NCI-H146 (cell line): Measurements from ENCODE around the gene TMEM200A.

Experiments used
- DNase-seq: peaks from one replicate; lab custom pipeline; 2025; lab: John Stamatoyannopoulos, UW

Gene TMEM200A

DNA sequence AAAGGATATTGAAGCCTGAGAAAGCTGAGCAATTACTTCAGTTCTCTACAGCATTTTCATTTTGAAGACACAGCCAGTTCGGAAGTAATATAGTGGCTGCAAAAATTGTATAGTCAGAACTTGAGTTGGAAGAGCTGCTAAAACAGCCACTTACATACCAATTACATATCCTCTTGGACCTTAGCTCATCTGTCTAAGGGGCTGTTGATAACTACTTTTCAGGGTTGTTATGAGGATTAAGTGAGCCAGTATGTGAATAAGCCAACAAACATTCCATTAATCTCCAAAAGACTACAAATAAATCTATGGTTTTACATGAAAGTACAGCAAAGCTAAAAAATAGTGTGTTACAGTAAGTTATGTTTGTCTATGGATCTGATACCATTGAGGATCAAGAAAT is 59.7 kb downstream of the TMEM200A start:
- no peak for DNase-seq

DNA sequence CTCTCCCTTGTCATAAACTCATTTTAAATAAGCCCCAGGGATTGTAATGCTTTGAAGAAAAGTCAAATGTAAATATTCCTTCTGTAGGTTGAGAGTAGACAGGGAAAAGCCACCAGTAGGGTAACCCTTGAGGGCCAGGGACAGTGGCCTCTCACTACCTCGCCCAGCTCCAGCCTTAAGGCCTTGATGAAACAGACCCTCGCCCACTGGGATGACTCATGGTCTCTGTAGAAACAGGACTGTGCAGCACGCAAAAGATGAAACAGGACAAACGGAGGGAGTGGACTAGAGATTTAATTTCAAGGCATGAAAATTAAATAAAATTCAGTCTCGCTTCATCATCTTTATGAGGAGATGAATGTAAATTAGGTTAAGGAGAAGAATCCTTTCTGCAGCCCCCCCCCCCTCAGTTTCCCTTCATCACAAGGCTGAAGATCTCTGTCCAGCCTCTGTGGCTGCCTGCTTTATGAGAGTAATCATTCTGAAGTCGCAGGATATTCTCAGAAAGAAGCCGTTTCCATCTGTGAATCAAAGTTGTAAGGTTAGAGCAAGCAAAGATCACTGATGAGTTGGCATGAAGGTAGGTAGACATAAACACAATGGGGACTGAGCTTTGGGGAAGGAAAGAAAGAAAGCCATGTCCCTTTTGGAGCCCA is 60.4 kb downstream of the TMEM200A start:
- DNase-seq, result no peak

DNA sequence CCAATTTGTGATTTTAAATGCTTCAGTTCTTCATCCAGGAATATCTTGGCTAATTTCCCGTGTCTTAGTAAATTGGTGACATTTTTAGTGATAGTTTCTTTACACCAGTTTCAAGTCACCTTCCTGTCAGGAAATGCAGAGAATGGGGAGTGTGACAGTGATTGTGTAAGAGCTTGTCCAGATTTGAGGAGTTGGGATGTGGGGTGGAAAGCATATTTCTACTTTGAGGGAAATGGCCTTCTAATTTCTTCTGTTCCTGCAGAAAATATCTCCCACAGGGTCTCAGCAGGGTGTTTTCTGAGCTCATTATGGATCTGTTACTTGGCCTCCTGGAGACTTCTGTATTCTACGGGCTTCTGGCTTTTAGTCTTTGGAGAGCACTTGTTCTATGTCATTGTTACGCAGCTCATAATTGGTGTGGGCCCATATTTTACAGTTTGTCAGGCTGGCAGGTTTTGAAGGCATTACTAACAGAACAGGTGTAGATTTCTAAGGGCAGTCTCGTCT is 65.6 kb downstream of the TMEM200A start:
- DNase-seq, result no peak

DNA sequence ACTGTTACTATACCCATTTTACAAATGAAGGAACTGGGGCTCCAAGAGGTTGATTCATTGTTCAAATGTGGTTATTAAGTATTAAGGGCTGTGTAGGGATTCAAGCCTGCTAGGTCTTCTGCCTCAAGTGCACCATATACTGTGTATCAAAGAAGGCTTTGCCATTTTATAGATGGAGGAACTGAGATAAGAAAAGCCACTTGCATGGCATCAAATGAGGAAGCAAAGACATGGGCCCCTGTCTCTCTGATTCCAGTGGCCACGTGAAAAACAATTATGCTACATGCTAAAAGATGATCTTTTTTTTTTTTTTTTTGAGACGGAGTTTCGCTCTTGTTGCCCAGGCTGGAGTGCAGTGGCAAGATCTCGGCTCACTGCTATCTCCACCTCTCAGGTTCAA is 67.0 kb downstream of the TMEM200A start:
- no peak for DNase-seq

DNA sequence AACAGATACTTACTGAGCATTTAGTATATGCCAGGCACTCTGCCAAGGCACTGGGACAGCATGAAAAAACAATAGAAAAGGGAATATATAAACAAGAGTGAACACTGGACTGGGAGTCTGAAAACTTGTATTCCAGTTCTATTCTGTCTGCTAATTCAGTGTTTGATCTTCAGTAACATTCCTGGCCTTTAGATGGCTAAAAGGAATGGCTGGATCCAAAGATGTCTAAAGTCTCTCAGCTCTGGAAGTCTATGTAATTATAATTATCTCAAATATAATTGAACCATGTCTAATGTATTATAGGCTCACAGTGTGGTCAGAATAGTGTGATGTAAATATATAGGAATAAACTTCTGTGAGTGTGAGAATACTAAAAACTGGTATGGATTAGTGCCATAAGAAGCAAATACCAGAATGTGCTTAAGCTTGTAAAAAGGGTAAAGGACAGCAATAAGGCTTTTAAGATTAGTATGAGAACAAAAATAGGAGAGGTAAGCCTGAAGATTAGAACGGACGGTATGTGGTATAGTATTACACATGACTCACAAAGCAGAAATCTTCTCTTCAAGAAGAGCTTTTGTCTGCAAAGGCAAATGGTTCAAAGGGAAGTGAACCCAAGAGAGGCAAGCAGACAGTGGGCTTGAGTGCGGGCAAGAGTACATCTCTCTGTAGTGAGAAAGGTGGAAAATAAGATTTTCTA is 68.5 kb downstream of the TMEM200A start:
- no peak for DNase-seq

DNA sequence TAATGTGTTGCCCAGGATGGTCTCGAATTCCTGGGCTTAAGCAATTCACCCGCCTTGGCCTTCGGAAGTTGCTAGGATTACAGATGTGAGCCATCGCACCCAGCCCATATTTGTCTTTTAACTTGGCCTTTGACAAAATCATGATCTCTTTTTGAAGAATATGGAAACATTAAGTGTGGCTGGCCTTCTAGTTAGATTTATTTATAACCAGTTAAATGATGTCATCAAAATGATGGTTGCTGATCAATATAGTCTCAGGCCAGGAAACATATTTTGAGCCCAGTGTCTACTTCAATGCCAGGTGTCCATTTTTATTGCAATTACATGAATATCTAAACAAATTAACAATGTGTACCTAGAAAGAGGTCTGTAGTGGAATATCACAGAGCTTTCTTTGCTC is 69.4 kb downstream of the TMEM200A start:
- DNase-seq, result no peak

DNA sequence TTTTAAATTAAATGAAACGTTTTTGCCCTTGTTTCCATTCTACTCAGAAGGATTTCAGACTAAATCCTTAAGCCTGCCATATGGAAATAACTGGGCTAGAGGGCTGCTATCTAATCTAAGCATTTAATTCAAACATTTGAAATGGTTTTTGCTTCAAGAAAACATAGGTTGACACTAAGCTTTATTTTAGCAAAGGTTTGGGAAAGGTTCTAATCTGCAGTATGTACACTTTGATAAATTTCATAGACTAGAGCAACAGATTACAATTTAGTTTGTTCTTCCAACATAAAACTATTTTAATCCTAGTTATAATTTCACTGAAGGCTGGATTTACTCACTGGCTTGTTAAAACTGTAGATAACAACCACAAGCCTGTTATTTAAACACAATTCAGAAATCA is 72.1 kb downstream of the TMEM200A start:
- no peak for DNase-seq

DNA sequence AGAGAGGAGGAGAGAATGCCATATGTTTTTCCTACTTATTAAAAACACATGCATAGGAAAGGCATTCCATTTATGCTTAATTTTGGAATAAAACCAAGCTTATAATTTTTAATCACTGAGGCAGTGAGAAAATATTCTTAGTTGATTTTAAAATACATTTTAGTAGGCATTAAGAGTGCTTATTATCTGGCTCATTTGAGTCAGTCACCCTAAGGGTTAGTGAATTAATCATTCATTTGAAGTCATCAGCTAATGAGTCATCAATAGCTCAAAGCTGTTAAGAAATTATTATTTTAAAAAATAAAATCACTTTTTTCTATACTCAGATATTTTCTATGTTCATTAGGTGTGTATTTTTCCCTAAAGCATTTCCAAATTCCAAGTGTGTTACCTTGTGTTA is 81.6 kb downstream of the TMEM200A start:
- no peak for DNase-seq

DNA sequence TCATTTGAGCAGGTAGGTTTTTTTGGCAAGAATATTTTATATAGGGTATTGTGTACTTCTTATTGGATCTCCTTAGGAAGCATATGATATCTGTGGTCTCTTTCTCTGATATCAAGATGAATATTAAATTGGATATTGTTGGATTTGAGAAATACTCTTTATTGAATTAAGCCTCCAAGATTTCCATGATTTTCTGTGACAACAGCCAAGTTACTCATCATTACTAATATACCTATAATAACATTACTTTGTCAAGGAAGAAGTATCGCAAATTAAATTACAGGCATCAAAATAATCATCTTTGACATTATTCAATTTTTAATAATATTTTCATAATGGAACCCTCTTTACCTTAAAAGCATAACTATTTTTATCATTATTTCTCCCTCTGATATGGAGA is 86.5 kb downstream of the TMEM200A start:
- DNase-seq, result no peak

DNA sequence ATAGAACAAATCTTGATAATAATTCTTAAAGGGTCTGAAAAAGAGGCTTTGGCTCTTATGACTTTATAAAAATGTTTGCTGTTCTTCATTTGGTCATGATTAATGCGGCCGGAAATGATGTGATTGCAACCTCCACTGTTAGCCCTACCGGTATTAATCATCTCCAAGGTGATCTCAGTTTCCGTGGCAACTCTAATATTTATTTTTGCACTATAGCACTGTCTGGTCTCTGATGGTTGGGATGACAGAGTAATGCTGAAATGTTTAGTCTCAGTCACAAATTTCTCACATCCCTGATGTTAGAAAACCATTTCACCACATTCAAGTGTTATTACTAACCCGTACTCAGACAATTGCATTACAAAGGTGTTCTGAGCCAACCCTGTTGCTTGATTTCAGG is 87.4 kb downstream of the TMEM200A start:
- DNase-seq, result no peak

DNA sequence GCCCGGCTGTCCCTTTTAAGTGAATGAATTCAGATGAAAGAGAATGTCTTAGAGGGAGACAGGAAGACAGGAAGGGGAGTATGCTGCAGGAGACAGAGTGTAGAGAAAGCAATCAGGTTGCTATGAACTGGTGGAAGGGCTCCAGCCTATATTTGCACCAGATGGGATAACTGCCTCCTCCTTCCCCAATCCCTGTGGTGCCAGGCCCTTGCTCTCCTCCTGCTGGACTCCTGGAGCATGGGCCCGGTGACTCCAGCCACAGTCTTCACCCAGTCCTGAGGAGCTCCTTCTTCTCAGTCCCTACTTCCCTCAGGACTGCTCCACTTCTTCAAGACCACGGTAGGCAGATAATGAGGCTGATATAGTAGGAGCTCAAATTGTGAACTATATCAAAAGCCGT is 91.8 kb downstream of the TMEM200A start:
- no peak for DNase-seq

DNA sequence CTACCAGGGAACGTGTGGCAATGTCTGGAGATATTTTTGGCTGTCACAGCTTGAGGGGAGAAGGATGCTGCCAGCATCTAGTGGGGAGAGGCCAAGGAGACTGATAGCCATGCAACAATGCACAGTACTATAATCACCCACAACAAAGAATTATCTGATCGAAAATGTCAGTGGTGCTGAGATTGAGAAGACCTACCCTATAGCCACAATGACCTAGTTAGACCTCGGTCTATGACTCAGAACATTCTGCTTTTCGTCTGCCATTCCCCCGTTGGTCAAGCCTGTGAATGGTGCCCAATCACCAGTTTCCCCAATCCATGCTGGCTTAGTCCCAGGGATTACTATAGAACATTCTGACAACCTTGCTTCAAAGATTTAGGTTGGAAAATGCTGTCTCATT is 93.5 kb downstream of the TMEM200A start:
- no peak for DNase-seq

DNA sequence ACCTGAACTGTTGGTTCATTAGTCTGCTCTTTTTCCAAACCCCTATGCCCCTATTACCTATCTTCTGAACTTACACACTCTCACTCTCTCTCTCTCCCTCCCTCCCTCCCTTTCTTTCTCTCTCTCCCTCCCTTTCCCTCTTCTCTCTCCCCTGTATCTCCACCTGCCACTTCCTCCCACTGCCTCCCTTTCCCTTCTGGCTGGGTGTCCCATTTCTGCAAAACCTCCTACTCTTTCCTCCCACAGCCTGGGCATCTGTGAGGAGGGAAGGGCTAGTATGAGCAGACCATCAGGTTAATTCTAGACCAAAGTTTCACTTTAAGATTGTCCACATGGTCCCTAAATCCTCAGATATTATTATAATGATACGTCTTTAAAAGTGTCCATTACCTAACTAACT is 95.1 kb downstream of the TMEM200A start:
- DNase-seq, result no peak

DNA sequence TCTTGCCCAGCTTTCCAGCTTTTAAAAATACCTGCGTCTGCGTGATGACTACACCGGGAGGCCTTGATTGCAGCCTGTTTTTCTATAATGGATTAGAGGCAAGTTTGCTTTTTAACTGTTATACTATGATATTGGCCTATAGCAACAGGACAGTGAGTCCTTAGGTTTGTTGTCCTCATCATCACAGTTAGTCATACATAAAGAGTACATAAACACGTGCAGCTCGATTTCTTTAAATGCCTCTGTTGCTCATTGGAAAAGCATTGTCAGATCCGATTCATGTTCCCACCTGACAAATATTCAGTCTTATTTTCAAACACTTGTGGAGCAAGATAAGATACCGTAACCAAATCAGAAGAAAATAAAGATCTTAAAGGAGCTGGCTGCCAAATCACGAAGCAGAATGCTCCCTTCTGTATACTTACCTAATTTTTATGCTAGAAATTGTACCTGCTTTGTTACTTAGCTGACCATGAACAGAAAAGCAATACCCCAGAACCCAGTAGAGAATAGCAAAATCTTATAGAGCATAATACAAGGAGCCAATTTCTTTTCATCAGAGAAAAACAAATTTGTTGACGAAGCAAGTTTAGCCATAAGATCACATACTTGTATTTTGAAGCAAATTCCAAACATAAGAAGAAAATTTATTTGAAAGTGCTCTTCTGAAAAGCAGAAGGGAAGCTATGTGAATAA is 100.4 kb downstream of the TMEM200A start:
- DNase-seq, result no peak

DNA sequence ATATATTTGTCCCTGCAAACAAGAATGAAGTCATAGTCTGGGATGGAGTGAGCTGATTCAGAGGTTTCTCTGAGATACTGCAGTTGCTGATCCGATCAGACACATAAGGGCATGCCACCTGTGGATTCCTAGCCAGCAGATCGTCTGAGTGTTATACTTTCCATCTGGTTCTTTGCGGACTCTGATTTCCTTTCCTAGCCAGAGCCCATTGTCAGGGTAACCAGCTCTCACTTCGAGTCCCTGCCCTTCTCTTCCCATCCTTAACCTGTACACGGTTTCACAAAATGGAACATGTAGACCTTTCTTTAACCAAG is 100.9 kb downstream of the TMEM200A start:
- DNase-seq, result no peak

DNA sequence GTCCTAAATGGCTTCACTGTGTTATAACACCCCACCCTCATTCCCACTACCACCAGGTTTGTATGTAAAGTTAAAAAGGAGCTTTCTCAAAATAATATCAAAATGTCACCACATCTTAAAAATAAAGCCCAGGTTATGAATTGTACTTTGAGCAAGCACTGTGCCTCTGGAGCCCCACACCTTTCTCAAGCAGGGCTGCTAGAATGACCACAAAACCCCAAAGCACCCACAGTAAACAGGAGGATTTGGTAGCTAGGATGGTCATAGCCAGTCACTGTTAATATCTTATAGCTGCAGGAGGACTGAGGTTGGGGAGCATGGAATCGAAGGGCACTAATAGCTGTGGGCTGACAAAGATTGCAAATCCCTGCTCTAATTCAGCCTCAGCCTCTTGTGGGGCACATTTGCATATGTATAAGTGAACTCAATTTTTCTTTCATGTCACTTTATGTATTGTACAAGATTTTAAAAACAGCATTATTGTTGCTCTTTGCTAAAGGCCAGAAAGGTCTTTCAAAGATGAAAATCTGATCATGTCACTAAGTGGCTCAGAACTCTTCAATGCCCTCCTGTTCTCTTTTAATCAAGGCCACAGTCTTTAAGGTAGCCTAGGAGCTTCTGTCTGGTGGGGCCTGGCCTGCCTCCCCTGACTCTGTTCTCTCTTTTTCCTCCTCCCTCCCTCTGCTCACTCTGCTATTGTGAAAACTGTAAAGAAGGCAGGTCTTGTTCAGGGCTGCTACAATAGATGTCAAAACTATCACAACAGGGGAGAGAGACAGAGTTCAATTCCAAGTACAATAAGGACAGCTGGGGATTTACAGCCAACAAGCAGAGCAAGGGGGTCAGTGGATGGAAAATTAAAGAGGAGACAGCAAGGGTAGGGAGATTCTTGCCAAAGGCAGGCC is 101.6 kb downstream of the TMEM200A start:
- DNase-seq, result no peak

DNA sequence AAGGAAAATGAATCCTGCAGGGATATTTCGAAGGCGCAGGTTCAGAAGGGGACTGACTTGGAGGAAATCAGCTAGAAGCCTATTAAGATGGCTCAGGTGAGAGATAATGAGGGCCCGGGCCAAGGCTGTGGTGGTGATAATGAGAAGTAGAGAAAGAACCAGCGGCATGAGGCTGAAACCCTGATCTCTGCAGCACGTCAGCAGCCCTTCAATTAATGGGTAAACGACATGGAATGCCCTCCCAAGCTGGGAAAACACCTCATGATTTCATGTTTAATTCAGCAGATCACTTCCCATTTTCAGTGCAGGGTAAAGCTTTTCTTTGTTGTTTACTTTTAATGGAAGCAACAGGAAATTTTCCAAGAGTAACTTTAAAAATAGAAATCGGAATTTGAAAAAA is 104.9 kb downstream of the TMEM200A start:
- DNase-seq, result no peak

DNA sequence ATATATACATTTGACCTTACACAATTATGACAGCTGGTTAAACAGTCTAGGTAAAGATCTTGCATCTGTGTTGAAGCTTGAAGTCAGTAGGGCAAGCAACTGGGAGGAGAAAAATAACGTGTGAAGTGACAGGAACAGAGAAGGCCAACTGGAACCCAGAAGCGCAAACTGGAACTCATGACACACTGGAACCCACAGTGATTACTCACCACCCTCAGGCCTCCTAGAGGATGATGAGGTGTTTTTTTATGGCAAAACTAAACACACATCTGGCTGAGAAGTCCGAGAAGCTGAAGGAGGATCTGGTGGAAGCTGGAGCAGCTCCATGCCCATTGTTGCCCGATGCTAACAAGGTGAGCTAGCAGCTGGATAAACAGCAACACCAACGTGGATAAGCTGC is 108.1 kb downstream of the TMEM200A start:
- DNase-seq, result no peak

DNA sequence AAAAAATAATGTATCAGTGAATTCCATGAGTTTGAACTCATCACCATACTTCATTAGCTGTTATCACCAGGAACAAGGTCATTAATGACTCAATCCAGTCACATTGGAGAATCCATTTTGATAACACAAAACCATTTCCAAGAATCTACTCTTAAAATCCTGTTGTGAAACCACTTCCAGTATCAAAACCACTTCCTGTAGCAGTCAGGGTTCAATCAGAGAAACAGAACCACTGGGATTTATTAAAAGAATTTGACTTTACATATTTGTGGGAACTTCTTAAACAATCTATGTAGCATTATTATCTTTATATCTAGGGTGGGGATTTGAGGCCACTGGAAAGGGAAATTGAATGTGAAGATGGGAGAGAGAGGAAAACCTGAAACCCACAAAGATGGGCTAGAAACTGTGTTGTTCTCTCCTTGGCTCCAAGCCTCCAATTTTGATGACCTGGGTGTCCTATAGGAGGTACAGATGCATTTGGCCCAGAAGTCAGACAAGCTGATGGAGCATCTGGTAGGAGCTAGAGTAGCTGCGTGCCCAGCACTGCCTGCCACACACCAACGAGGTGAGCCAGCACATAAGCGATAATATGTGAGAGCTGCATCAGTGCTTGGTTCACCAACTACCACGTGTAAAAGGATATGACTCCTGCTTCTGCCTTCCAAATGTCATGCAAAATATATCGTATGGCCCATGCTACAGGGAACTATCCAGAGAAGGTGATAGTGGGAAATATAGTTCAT is 117.0 kb downstream of the TMEM200A start:
- DNase-seq, result no peak

DNA sequence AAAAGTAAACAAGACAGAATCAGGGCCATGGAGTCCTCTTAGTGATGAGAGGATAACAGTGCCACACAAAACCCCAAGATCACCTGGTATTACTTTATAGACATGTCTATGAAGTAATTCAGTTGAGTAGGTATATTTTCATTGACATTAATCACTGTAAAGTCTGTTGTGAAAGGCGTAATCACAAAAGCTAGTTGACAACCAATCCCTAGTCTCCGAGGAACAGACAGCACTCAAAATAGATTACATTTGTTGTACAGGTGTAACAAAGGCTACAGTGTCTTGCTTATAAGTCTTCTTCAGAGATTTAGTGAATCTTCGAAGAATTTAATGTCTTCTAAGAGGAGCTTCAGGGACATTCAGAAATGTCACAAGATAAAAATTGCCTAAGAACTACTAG is 120.1 kb downstream of the TMEM200A start:
- no peak for DNase-seq

DNA sequence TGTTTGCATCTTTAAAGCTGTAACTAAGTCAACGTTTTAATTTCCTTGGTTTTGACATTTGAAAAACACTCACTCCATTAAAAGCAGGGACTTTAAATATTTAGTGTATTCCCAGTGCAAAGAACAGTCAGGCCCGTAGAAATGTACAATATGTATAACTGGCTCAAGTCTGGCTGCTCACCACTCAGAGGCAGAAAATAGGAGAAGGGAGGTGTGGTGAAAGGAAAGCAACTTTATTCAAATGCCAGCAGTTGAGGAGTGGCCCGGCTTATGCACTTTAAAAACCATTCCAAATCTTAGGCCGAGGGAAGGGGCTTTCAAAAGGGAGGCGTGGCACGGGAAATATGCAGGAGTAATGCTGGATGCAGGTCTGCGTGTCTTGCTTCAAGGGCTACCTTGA is 120.6 kb downstream of the TMEM200A start:
- no peak for DNase-seq

DNA sequence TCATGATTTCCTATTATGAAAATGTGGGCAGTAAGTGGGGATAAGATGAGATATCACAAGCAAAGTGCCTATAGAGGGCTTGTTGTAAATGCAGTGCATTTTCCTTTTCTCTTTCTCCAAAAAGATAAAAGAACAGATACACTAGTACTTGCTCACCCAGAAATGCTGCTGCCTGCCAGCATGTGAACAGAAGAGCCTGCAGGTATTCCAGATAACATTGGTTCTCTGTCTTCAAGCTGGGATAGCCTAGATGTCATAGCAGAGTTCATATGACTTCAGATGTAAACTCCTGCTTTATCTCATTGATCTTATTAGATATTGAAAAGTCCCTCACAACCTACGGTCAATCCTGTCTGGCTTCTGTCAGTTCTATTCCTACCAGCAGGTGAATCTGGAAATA is 123.7 kb downstream of the TMEM200A start:
- DNase-seq, result no peak
